ENCODE measurements around the gene E2F4. TPM values are rescaled to one million over a fixed set of nuclear protein-coding genes. Genes with fewer than 3 reads are reported as not detected.

Gene E2F4
- total RNA-seq, 1 experiment from 2014 or later, result 74.5 TPM

GRCh38 chr16:67206129-67206837, 14.3 kb downstream of the E2F4 start:
- ChIA-PET POLR2A (no interaction called here), CTCF (interaction anchor here (0.6 kb wide), 1 partner anchor 331 kb away, joined by 13 read pairs; no protein-coding TSS in a partner anchor)
- no peak for DNase-seq (ENCODE audit: low read depth, low spot score)
- TF ChIP-seq, protein P1, sequence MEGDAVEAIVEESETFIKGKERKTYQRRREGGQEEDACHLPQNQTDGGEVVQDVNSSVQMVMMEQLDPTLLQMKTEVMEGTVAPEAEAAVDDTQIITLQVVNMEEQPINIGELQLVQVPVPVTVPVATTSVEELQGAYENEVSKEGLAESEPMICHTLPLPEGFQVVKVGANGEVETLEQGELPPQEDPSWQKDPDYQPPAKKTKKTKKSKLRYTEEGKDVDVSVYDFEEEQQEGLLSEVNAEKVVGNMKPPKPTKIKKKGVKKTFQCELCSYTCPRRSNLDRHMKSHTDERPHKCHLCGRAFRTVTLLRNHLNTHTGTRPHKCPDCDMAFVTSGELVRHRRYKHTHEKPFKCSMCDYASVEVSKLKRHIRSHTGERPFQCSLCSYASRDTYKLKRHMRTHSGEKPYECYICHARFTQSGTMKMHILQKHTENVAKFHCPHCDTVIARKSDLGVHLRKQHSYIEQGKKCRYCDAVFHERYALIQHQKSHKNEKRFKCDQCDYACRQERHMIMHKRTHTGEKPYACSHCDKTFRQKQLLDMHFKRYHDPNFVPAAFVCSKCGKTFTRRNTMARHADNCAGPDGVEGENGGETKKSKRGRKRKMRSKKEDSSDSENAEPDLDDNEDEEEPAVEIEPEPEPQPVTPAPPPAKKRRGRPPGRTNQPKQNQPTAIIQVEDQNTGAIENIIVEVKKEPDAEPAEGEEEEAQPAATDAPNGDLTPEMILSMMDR (IDR thresholded peaks at IDR 0.05), result no peak
- TF ChIP-seq, protein P2, sequence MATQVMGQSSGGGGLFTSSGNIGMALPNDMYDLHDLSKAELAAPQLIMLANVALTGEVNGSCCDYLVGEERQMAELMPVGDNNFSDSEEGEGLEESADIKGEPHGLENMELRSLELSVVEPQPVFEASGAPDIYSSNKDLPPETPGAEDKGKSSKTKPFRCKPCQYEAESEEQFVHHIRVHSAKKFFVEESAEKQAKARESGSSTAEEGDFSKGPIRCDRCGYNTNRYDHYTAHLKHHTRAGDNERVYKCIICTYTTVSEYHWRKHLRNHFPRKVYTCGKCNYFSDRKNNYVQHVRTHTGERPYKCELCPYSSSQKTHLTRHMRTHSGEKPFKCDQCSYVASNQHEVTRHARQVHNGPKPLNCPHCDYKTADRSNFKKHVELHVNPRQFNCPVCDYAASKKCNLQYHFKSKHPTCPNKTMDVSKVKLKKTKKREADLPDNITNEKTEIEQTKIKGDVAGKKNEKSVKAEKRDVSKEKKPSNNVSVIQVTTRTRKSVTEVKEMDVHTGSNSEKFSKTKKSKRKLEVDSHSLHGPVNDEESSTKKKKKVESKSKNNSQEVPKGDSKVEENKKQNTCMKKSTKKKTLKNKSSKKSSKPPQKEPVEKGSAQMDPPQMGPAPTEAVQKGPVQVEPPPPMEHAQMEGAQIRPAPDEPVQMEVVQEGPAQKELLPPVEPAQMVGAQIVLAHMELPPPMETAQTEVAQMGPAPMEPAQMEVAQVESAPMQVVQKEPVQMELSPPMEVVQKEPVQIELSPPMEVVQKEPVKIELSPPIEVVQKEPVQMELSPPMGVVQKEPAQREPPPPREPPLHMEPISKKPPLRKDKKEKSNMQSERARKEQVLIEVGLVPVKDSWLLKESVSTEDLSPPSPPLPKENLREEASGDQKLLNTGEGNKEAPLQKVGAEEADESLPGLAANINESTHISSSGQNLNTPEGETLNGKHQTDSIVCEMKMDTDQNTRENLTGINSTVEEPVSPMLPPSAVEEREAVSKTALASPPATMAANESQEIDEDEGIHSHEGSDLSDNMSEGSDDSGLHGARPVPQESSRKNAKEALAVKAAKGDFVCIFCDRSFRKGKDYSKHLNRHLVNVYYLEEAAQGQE (IDR thresholded peaks at IDR 0.05; ENCODE audit: insufficient read depth in 1 of 2, low read depth in 2 of 2, low read length in 1 of 2), result no peak
- TF ChIP-seq SIN3A (IDR thresholded peaks at IDR 0.05; ENCODE audit: borderline replicate concordance, insufficient read depth, low read depth, low read length), result no peak
- TF ChIP-seq TCF7L2 (IDR thresholded peaks at IDR 0.05; ENCODE audit: low read depth, low read length), result no peak
- no peak for TF ChIP-seq POLR2AphosphoS5 (IDR thresholded peaks at IDR 0.05; ENCODE audit: low read depth, low read length)
- no peaks in the 10 kb centered on the region for H3K9me3 ChIP-seq (ENCODE audit: control insufficient read depth, insufficient read depth, low read depth, low read length)
- BruUV-seq (replicated peaks), result no TSS peak
- no peaks in the 10 kb centered on the region for H3K27me3 ChIP-seq (ENCODE audit: control insufficient read depth, insufficient read depth, low read length)
- intact Hi-C loops (cut with micrococcal nuclease; ENCODE audit: unreplicated experiment), result no loop called here
- H3K4me3 ChIP-seq (ENCODE audit: low read depth in 2 of 2, low read length in 2 of 2), result no peak overlapping the region
- H3K36me3 ChIP-seq (ENCODE audit: control insufficient read depth, insufficient read depth, low read length), result no peaks in the 10 kb centered on the region
- no peak overlapping the region for H3K27ac ChIP-seq (ENCODE audit: low read length)
- in situ Hi-C loops (cut with HindIII; ENCODE audit: low pct_unique_long_range_greater_than_20kb, low sequenced_read_pairs), result no loop called here
- ATAC-seq, result no peak
- H3K4me1 ChIP-seq (ENCODE audit: control insufficient read depth, insufficient read depth, low read length), result peaks cover 18% of the 10 kb centered on the region

DNA sequence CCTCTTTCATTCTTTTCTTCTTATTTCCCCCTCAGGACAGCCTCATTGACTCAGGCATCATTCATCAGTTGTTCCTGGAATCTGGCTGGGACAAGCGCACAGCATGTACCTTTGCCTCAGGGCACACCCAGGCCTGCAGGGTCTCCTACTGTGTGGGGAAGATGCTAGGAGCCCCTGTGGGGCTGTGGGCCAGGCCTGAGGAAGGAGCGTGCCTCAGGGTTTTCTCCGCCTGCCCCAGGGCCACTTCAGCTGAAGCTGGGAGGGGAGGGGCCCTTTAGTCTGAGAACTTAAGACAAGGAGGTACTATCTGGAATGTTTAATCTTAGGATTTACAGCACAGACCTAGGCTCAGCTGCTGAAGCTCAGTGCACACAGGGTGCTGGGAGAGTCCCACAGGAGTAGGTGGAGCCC, 14.9 kb downstream of the E2F4 start:
- TF ChIP-seq, protein P1 (IDR thresholded peaks at IDR 0.05), result no peak
- no peak for TF ChIP-seq POLR2AphosphoS5 (IDR thresholded peaks at IDR 0.05; ENCODE audit: low read depth, low read length)
- TF ChIP-seq, protein P2 (IDR thresholded peaks at IDR 0.05; ENCODE audit: insufficient read depth in 1 of 2, low read depth in 2 of 2, low read length in 1 of 2), result no peak
- no peak for TF ChIP-seq SIN3A (IDR thresholded peaks at IDR 0.05; ENCODE audit: borderline replicate concordance, insufficient read depth, low read depth, low read length)
- TF ChIP-seq TCF7L2 (IDR thresholded peaks at IDR 0.05; ENCODE audit: low read depth, low read length), result no peak
- in situ Hi-C loops (cut with HindIII; ENCODE audit: low pct_unique_long_range_greater_than_20kb, low sequenced_read_pairs) (no loop called here), intact Hi-C loops (cut with micrococcal nuclease; ENCODE audit: unreplicated experiment) (no loop called here)
- ATAC-seq, result peak; percentile 38
- DNase-seq (ENCODE audit: low read depth, low spot score), result no peak
- ChIA-PET POLR2A (no interaction called here), CTCF (interaction anchor here (0.6 kb wide), 1 partner anchor 331 kb away, joined by 13 read pairs; no protein-coding TSS in a partner anchor)
- no peaks in the 10 kb centered on the region for H3K27me3 ChIP-seq (ENCODE audit: control insufficient read depth, insufficient read depth, low read length)
- H3K36me3 ChIP-seq (ENCODE audit: control insufficient read depth, insufficient read depth, low read length), result no peaks in the 10 kb centered on the region
- BruUV-seq (replicated peaks), result no TSS peak
- no peak overlapping the region for H3K27ac ChIP-seq (ENCODE audit: low read length)
- no peak overlapping the region for H3K4me3 ChIP-seq (ENCODE audit: low read depth in 2 of 2, low read length in 2 of 2)
- H3K9me3 ChIP-seq (ENCODE audit: control insufficient read depth, insufficient read depth, low read depth, low read length), result no peaks in the 10 kb centered on the region
- peaks cover 18% of the 10 kb centered on the region for H3K4me1 ChIP-seq (ENCODE audit: control insufficient read depth, insufficient read depth, low read length)

Measured in Panc1 (cell line).